ENCODE results near the gene DOK5.

DOK5 gene

GRCh38 chr20:54573838-54574237 lies 98.4 kb downstream of the DOK5 start:
- H3K27ac ChIP-seq, result no peak overlapping the region
- TF ChIP-seq ZFX (IDR thresholded peaks at IDR 0.05), result no peak
- no peak for TF ChIP-seq CTCF (conservative IDR thresholded peaks at IDR 0.05)

DNA sequence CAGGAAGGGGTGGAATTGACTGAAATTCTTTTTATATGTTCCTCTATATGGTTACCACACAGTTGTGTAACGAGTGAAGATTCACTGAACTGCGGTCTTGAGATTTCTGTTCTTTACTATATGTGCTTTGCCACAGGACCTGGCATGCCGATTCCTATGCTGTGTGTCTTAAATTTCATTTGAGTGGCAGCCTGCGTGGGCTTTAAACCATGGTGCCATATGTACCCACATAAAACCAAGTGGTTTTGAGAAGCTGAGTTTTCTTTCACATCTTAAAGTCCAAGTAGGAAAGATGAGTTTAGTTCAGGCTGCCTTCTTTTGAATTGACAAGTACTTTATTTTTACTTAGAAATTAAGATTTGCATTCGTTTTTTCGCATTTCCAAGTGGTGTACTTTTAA lies 101.1 kb downstream of the DOK5 start:
- TF ChIP-seq CTCF (conservative IDR thresholded peaks at IDR 0.05), result no peak
- no peak for TF ChIP-seq ZFX (IDR thresholded peaks at IDR 0.05)
- no peak overlapping the region for H3K27ac ChIP-seq

DNA sequence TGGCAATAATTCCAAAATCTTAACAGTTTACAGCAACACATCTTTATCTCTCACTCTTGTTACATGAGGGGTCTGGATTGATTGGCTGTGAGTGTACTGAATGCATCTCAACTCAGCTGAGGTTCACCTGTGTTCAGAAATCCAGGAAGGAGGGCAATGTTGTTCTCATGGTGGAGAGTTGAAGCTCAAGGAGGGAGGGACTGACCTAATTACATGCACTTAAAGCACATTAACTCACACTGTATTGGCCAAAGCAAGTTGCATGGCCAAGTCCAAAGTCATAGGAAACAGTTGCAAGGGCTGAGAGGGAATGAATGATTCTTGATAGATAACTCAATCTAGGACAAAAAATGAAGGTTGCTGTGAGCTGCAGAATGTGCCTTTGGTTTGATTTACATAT lies 102.2 kb downstream of the DOK5 start:
- H3K27ac ChIP-seq, result no peak overlapping the region
- TF ChIP-seq ZFX (IDR thresholded peaks at IDR 0.05) (no peak), CTCF (conservative IDR thresholded peaks at IDR 0.05) (no peak)

- TF ChIP-seq CTCF (conservative IDR thresholded peaks at IDR 0.05), result no peak
- H3K27ac ChIP-seq, result no peak overlapping the region
Measured at GRCh38 chr20:54585217-54585616, 109.8 kb downstream of the DOK5 start.

GRCh38 chr20:54587408-54587807 lies 112.0 kb downstream of the DOK5 start:
- H3K27ac ChIP-seq, result no peak overlapping the region
- TF ChIP-seq ZFX (IDR thresholded peaks at IDR 0.05), result no peak
- no peak for TF ChIP-seq CTCF (conservative IDR thresholded peaks at IDR 0.05)

GRCh38 chr20:54589402-54590030 lies 114.1 kb downstream of the DOK5 start:
- TF ChIP-seq CTCF (conservative IDR thresholded peaks at IDR 0.05), result no peak
- no peak for TF ChIP-seq ZFX (IDR thresholded peaks at IDR 0.05)
- H3K27ac ChIP-seq, result no peak overlapping the region

DNA sequence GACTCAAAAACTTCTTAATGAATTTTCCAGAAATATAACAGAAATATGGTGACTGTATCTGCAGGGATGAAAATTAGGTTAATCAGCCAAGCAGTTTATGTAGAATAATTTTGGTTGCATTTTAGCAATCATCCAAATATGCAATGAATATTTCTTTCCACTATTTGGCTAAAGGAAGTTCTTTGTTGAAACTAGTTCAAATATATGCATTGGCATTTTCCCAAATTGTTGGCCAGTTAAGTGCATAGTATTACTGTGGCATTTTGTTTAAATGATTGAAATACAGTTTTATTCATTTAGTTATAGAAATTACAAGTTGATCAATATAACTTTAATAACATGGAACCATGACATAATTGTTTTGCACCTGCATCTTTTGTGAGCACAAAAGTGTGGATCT lies 115.5 kb downstream of the DOK5 start:
- TF ChIP-seq ZFX (IDR thresholded peaks at IDR 0.05) (no peak), CTCF (conservative IDR thresholded peaks at IDR 0.05) (no peak)
- H3K27ac ChIP-seq, result no peak overlapping the region
